ENCODE data around the gene TM4SF18. TPM values are rescaled to one million over a fixed set of nuclear protein-coding genes. Genes with fewer than 3 reads are reported as not detected.

Gene TM4SF18
- total RNA-seq, 1 experiment from 2014 or later, result 0.34 TPM

DNA sequence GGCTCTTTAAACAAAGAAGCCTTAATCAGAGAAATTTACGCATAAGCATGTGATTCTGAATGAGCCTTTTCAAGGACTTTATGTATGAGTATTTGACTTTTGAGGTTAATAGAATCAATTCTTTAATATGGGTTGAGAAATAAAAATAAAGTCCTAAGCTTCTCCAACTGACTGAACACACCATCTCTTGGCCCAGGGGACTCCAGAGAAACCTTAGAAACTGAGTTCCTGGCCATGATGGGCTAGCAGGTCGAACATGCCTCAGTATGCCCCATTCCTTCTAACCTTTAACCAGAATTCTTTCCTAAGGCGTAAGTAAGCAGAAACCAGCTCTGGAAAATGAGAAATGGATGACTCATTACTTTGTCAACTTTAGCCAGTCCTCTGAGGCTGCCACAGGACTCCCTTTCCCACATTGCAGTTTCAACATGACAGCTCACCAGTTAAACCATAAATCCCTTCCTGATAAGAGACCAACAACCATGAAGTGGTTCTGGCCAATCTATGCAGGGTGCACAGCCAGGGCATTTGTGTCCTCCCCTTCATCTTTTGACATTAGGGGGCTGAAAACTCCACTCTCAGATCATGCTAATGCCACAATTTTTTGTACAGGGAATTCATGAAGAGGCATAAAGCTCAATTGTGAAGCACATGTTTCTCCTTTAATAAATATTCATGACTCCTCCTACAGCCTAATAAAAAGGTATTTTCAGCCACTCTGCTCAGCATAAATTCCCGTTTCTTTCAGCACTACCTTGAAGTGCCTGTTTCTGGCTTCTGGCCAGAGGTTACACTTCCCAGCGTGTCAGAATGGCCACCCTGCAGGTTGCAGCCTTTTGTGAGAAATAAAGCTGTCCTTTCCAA lies 33.3 kb downstream of the TM4SF18 start:
- Histone ChIP-seq H4K20me1 (ENCODE audit: insufficient read depth) (no peaks in the 10 kb centered on the region), H3K4me2 (ENCODE audit: low read length) (peak overlapping the region; percentile 82), H3K79me2 (ENCODE audit: insufficient read depth, low read length) (no peaks in the 10 kb centered on the region), H3K4me3 (replicated peaks in 1 of 2; ENCODE audit: low read depth in 1 of 2, low read length in 2 of 2) (peak overlapping the region in 1 of 2 experiments; percentile 45; a peak in 2 of 4 replicates), H3K36me3 (ENCODE audit: control insufficient read depth in 1 of 2, insufficient read depth in 2 of 2, low read length in 2 of 2) (no peaks in the 10 kb centered on the region), H3K9ac (ENCODE audit: low read length) (peak overlapping the region; percentile 62), H3K9me2 (ENCODE audit: insufficient read depth) (no peaks in the 10 kb centered on the region), H3K4me1 (ENCODE audit: control insufficient read depth in 1 of 2, insufficient read depth in 2 of 2, low read length in 2 of 2) (peaks cover 25 to 46% of the 10 kb centered on the region in 2 experiments), H3K27ac (ENCODE audit: low read depth, low read length) (peak overlapping the region; percentile 79), H2AFZ (ENCODE audit: low read depth, low read length, poor library complexity, severe bottlenecking) (peak overlapping the region; percentile 20), H3K27me3 (ENCODE audit: insufficient read depth, low read length) (no peaks in the 10 kb centered on the region), H3K9me3 (ENCODE audit: control insufficient read depth in 1 of 2, insufficient read depth in 1 of 2, low read depth in 1 of 2, low read length in 2 of 2) (no peaks in the 10 kb centered on the region)
- ChIA-PET RAD21 (ENCODE audit: low non-redundant PET in 1 of 2, low total read pairs in 2 of 2, uncharacterized antibody in 2 of 2, unreplicated experiment in 2 of 2) (interaction anchor here in 1 of 2 experiments (0.6 to 1.1 kb wide), 2 partner anchors 180 to 345 kb away, joined by 3 to 4 read pairs; no protein-coding TSS in a partner anchor), CTCF (interaction anchor here (1.3 to 2.3 kb wide), 5 partner anchors 20 to 345 kb away, joined by 3 to 8 read pairs (median 4); no protein-coding TSS in a partner anchor), POLR2A (interaction anchor here (0.8 to 1.2 kb wide), 3 partner anchors 16 to 345 kb away, joined by 3 read pairs; no protein-coding TSS in a partner anchor)
- intact Hi-C loops (cut with micrococcal nuclease), result no loop called here
- BruUV-seq (replicated peaks), result no TSS peak
- peak; percentile 85 for ATAC-seq
- DNase-seq (ENCODE audit: low read depth, low spot score), result peak; percentile 93
- TF ChIP-seq, protein P1, sequence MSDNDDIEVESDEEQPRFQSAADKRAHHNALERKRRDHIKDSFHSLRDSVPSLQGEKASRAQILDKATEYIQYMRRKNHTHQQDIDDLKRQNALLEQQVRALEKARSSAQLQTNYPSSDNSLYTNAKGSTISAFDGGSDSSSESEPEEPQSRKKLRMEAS (IDR thresholded peaks at IDR 0.05), result 0 out of 2 replicates have a peak, but pooled peaks have one; percentile 73
- TF ChIP-seq EZH2phosphoT487 (IDR thresholded peaks at IDR 0.05; ENCODE audit: borderline replicate concordance) (no peak), RAD21 (IDR thresholded peaks at IDR 0.05; ENCODE audit: low read depth) (no peak; the same call in 1 of the 2 replicates), ELF1 (IDR thresholded peaks at IDR 0.05; ENCODE audit: borderline replicate concordance, low read depth) (no peak), JUND (IDR thresholded peaks at IDR 0.05) (peak; percentile 95), SIN3A (IDR thresholded peaks at IDR 0.05; ENCODE audit: low read depth) (peak; percentile 71), CBX3 (IDR thresholded peaks at IDR 0.05; ENCODE audit: low read depth) (peak; percentile 71; the same call in 1 of the 2 replicates), ZNF274 (IDR thresholded peaks at IDR 0.05; ENCODE audit: low read depth, low read length) (no peak), CEBPB (IDR thresholded peaks at IDR 0.05; ENCODE audit: low read depth) (peak; percentile 85), FOSL1 (IDR thresholded peaks at IDR 0.05; ENCODE audit: low read depth) (peak; percentile 94), SP1 (IDR thresholded peaks at IDR 0.05; ENCODE audit: low read depth) (peak; percentile 92), POLR2A (IDR thresholded peaks at IDR 0.05; ENCODE audit: borderline replicate concordance, extremely low read depth, insufficient read depth, insufficient read length) (no peak), YY1 (IDR thresholded peaks at IDR 0.05; ENCODE audit: extremely low read depth, insufficient replicate concordance, low read depth, low read length) (peak; percentile 63), SRF (IDR thresholded peaks at IDR 0.05; ENCODE audit: low read depth) (peak; percentile 69), POLR2AphosphoS5 (IDR thresholded peaks at IDR 0.05; ENCODE audit: low read depth, low read length) (peak; percentile 59; the same call in 1 of the 2 replicates)
- TF ChIP-seq, protein P2, sequence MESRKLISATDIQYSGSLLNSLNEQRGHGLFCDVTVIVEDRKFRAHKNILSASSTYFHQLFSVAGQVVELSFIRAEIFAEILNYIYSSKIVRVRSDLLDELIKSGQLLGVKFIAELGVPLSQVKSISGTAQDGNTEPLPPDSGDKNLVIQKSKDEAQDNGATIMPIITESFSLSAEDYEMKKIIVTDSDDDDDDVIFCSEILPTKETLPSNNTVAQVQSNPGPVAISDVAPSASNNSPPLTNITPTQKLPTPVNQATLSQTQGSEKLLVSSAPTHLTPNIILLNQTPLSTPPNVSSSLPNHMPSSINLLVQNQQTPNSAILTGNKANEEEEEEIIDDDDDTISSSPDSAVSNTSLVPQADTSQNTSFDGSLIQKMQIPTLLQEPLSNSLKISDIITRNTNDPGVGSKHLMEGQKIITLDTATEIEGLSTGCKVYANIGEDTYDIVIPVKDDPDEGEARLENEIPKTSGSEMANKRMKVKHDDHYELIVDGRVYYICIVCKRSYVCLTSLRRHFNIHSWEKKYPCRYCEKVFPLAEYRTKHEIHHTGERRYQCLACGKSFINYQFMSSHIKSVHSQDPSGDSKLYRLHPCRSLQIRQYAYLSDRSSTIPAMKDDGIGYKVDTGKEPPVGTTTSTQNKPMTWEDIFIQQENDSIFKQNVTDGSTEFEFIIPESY (IDR thresholded peaks at IDR 0.05; ENCODE audit: extremely low read depth, insufficient replicate concordance, low read length), result peak; percentile 21
- TF ChIP-seq, protein P3, sequence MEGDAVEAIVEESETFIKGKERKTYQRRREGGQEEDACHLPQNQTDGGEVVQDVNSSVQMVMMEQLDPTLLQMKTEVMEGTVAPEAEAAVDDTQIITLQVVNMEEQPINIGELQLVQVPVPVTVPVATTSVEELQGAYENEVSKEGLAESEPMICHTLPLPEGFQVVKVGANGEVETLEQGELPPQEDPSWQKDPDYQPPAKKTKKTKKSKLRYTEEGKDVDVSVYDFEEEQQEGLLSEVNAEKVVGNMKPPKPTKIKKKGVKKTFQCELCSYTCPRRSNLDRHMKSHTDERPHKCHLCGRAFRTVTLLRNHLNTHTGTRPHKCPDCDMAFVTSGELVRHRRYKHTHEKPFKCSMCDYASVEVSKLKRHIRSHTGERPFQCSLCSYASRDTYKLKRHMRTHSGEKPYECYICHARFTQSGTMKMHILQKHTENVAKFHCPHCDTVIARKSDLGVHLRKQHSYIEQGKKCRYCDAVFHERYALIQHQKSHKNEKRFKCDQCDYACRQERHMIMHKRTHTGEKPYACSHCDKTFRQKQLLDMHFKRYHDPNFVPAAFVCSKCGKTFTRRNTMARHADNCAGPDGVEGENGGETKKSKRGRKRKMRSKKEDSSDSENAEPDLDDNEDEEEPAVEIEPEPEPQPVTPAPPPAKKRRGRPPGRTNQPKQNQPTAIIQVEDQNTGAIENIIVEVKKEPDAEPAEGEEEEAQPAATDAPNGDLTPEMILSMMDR (IDR thresholded peaks at IDR 0.05 in 2 of 3, conservative IDR thresholded peaks at IDR 0.05 in 1 of 3; ENCODE audit: borderline replicate concordance in 1 of 3, insufficient read depth in 1 of 3, low read depth in 2 of 3, low read length in 2 of 3), result no peak
- TF ChIP-seq, protein P4, sequence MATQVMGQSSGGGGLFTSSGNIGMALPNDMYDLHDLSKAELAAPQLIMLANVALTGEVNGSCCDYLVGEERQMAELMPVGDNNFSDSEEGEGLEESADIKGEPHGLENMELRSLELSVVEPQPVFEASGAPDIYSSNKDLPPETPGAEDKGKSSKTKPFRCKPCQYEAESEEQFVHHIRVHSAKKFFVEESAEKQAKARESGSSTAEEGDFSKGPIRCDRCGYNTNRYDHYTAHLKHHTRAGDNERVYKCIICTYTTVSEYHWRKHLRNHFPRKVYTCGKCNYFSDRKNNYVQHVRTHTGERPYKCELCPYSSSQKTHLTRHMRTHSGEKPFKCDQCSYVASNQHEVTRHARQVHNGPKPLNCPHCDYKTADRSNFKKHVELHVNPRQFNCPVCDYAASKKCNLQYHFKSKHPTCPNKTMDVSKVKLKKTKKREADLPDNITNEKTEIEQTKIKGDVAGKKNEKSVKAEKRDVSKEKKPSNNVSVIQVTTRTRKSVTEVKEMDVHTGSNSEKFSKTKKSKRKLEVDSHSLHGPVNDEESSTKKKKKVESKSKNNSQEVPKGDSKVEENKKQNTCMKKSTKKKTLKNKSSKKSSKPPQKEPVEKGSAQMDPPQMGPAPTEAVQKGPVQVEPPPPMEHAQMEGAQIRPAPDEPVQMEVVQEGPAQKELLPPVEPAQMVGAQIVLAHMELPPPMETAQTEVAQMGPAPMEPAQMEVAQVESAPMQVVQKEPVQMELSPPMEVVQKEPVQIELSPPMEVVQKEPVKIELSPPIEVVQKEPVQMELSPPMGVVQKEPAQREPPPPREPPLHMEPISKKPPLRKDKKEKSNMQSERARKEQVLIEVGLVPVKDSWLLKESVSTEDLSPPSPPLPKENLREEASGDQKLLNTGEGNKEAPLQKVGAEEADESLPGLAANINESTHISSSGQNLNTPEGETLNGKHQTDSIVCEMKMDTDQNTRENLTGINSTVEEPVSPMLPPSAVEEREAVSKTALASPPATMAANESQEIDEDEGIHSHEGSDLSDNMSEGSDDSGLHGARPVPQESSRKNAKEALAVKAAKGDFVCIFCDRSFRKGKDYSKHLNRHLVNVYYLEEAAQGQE (IDR thresholded peaks at IDR 0.05; ENCODE audit: low read depth), result no peak

Data from HCT116 (cell line).